Vagina (tissue), 2 donors: ENCODE data around the gene LPAR1.

Experiments used
- POLR2A ChIP-seq, 2 donors: fragments of 450-650 bp; IDR thresholded peaks; one replicate each; pipeline ENCODE4 v1.6.1; 2017; ENCODE audit warnings: antibody characterized with exemption in 2 of 2, mild to moderate bottlenecking in 2 of 2, moderate library complexity in 2 of 2
- TF ChIP-seq, protein P1 (sequence below), 3 experiments: fragments of 450-650 bp in 2 of 3; fragments of 200-600 bp in 1 of 3; sonication (generic) in 1 of 3; IDR thresholded peaks; one replicate each; pipeline ENCODE4 v1.5.1; 2017 to 2019; ENCODE audit warnings: antibody characterized with exemption in 3 of 3, mild to moderate bottlenecking in 2 of 3, moderate library complexity in 2 of 3

DNA sequence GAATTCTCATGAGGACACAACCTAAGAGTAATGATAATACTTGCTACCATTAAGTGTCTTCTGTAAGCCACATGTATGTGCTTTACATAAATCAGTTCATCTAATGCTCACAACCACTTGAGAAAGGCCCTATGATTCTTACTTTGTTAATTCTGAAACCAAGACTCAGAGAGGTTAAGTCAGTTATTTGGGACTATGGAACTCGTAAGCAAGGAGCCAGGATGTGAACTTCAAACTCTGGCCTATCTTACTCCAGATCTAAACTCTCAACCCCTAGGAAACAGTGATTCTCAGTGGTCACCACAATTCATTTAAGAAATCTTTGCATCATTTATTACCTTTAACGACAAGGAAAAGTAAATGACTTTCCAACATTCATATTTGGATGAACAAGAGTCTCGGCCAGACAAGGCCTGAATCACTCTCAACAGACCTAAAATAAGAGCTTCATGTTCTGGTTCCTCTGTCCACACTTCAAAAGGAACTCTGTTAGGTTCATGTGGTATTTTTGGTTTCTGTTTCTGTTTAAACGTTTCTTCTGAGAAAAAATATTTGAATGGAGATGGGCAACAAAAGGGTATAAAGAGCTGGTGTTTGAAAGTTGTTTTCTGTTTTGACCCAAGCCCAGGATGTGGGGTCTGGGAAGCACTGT lies 104.8 kb downstream of the LPAR1 start:
- TF ChIP-seq, protein P1, sequence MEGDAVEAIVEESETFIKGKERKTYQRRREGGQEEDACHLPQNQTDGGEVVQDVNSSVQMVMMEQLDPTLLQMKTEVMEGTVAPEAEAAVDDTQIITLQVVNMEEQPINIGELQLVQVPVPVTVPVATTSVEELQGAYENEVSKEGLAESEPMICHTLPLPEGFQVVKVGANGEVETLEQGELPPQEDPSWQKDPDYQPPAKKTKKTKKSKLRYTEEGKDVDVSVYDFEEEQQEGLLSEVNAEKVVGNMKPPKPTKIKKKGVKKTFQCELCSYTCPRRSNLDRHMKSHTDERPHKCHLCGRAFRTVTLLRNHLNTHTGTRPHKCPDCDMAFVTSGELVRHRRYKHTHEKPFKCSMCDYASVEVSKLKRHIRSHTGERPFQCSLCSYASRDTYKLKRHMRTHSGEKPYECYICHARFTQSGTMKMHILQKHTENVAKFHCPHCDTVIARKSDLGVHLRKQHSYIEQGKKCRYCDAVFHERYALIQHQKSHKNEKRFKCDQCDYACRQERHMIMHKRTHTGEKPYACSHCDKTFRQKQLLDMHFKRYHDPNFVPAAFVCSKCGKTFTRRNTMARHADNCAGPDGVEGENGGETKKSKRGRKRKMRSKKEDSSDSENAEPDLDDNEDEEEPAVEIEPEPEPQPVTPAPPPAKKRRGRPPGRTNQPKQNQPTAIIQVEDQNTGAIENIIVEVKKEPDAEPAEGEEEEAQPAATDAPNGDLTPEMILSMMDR (IDR thresholded peaks at IDR 0.05): no peak
- TF ChIP-seq POLR2A (IDR thresholded peaks at IDR 0.05): no peak
